IMR-90 (cell line): ENCODE data around the gene TCERG1. TPM values are rescaled to one million over a fixed set of nuclear protein-coding genes. Genes with fewer than 3 reads are reported as not detected.

Experiments
- ATAC-seq: fragments of 200-7000 bp; cut with Tn5 transposase; 2 replicates; pipeline ENCODE4 v1.9.1; 2020; ENCODE audit warnings: low read depth, mild to moderate bottlenecking, moderate library complexity
- BruUV-seq: library from RNA; stranded (reverse); fragments of 400-500 nt; replicated peaks from 2 replicates; lab custom pipeline; 2021; lab: Mats Ljungman, UMichigan
- CTCF ChIA-PET: fragments of 300-600 bp; formaldehyde crosslinking; extraction: SDS; loops from one replicate; lab custom pipeline; 2021; ENCODE audit warnings: antibody characterized with exemption; lab: Yijun Ruan, JAX
- POLR2A ChIA-PET: fragments of 300-600 bp; sonication (Branson Sonifier 250); formaldehyde crosslinking; loops from one replicate; lab custom pipeline; 2022; ENCODE audit warnings: antibody characterized with exemption; ENCODE audit not compliant: unreplicated experiment; lab: Charles Lee
- DNase-seq: peaks from one replicate; pipeline ENCODE4 v3.0.0; 2013
- H2AFZ ChIP-seq: replicated peaks from 2 replicates; pipeline ENCODE3; 2013; ENCODE audit warnings: low read length, mild to moderate bottlenecking; ENCODE audit not compliant: poor library complexity
- H2AK5ac ChIP-seq: 2 replicates; pipeline ENCODE4 v1.6.1; 2013; ENCODE audit warnings: low read depth, low read length, inconsistent platforms
- H2AK9ac ChIP-seq: replicated peaks from 2 replicates; pipeline ENCODE3; 2013; ENCODE audit warnings: mild to moderate bottlenecking, low read depth, low read length, moderate library complexity; ENCODE audit not compliant: poor library complexity
- H2BK120ac ChIP-seq: 2 replicates; pipeline ENCODE4 v1.6.1; 2013; ENCODE audit warnings: low read depth, low read length, inconsistent platforms
- H2BK15ac ChIP-seq: 3 replicates; pipeline ENCODE4 v1.6.1; 2013; ENCODE audit warnings: low read depth, low read length, inconsistent platforms
- H2BK20ac ChIP-seq: 2 replicates; pipeline ENCODE4 v1.6.1; 2013; ENCODE audit warnings: low read depth, mild to moderate bottlenecking, inconsistent platforms, low read length, moderate library complexity
- H2BK5ac ChIP-seq: 2 replicates; pipeline ENCODE4 v1.6.1; 2013; ENCODE audit warnings: mild to moderate bottlenecking, low read depth, low read length, inconsistent platforms; ENCODE audit not compliant: poor library complexity, severe bottlenecking
- H3K14ac ChIP-seq: replicated peaks from 2 replicates; pipeline ENCODE4 v1.6.1; 2013; ENCODE audit warnings: low read depth, low read length, inconsistent platforms
- H3K18ac ChIP-seq: 2 replicates; pipeline ENCODE4 v1.6.1; 2013; ENCODE audit warnings: low read depth, low read length, control low read depth
- H3K23ac ChIP-seq: 2 replicates; pipeline ENCODE4 v1.6.1; 2013; ENCODE audit warnings: low read depth, low read length, inconsistent platforms
- H3K27ac ChIP-seq: 2 replicates; pipeline ENCODE4 v1.5.1; 2013; ENCODE audit warnings: mild to moderate bottlenecking, control low read depth, low read length; ENCODE audit not compliant: insufficient read depth
- H3K27me3 ChIP-seq: 2 replicates; pipeline ENCODE4 v1.6.1; 2013; ENCODE audit warnings: low read length; ENCODE audit not compliant: control insufficient read depth, insufficient read depth
- H3K36me3 ChIP-seq: 2 replicates; pipeline ENCODE4 v1.6.1; 2013; ENCODE audit warnings: low read length, mixed read lengths; ENCODE audit not compliant: control insufficient read depth, insufficient read depth
- H3K4ac ChIP-seq: 2 replicates; pipeline ENCODE4 v1.6.1; 2013; ENCODE audit warnings: low read depth, low read length, inconsistent platforms
- H3K4me1 ChIP-seq: 2 replicates; pipeline ENCODE4 v1.6.1; 2013; ENCODE audit warnings: low read length, mixed read lengths; ENCODE audit not compliant: control insufficient read depth, insufficient read depth
- H3K4me2 ChIP-seq: 2 replicates; pipeline ENCODE4 v1.6.1; 2013; ENCODE audit warnings: low read depth, mild to moderate bottlenecking, control low read depth, low read length, moderate library complexity
- H3K4me3 ChIP-seq: 2 replicates; pipeline ENCODE4 v1.5.1; 2013; ENCODE audit warnings: low read depth, mild to moderate bottlenecking, control low read depth, low read length, moderate library complexity; ENCODE audit not compliant: insufficient read depth
- H3K56ac ChIP-seq: 2 replicates; pipeline ENCODE4 v1.6.1; 2013; ENCODE audit warnings: low read length, inconsistent platforms; ENCODE audit not compliant: insufficient read depth; ENCODE audit errors: extremely low read depth
- H3K79me1 ChIP-seq, 2 experiments: 2 replicates each; pipeline ENCODE4 v1.6.1; 2013; ENCODE audit warnings: low read length in 2 of 2, inconsistent platforms in 1 of 2, low read depth in 1 of 2
- H3K9ac ChIP-seq: 2 replicates; pipeline ENCODE4 v1.6.1; 2013; ENCODE audit warnings: low read depth, low read length, control low read depth
- H3K9me1 ChIP-seq: 2 replicates; pipeline ENCODE4 v1.6.1; 2013; ENCODE audit warnings: low read length, inconsistent platforms; ENCODE audit not compliant: insufficient read depth
- H3K9me3 ChIP-seq: 2 replicates; pipeline ENCODE4 v1.6.1; 2013; ENCODE audit warnings: low read length; ENCODE audit not compliant: control insufficient read depth, insufficient read depth
- H4K20me1 ChIP-seq: 2 replicates; pipeline ENCODE4 v1.6.1; 2013; ENCODE audit warnings: low read length, inconsistent platforms; ENCODE audit not compliant: insufficient read depth
- H4K5ac ChIP-seq: 2 replicates; pipeline ENCODE4 v1.6.1; 2013; ENCODE audit warnings: mild to moderate bottlenecking, low read depth, low read length, control low read depth
- H4K8ac ChIP-seq, 2 experiments: 2 replicates each; pipeline ENCODE4 v1.6.1; 2013; ENCODE audit warnings: low read depth in 2 of 2, low read length in 2 of 2, control low read depth in 1 of 2, inconsistent platforms in 1 of 2
- H4K91ac ChIP-seq: 2 replicates; pipeline ENCODE4 v1.6.1; 2013; ENCODE audit warnings: low read depth, low read length, inconsistent platforms; ENCODE audit not compliant: insufficient read depth
- CHD1 ChIP-seq: IDR thresholded peaks from 2 replicates; pipeline ENCODE4 v1.6.1; 2012; ENCODE audit warnings: low read depth, low read length, improper control_type of control experiment
- MAFK ChIP-seq: IDR thresholded peaks from 2 replicates; pipeline ENCODE4 v1.6.1; 2012; ENCODE audit warnings: low read depth, low read length, improper control_type of control experiment
- MAZ ChIP-seq: IDR thresholded peaks from 2 replicates; pipeline ENCODE4 v1.6.1; 2012; ENCODE audit warnings: low read depth, mild to moderate bottlenecking, low read length, improper control_type of control experiment, moderate library complexity, borderline replicate concordance
- MXI1 ChIP-seq: IDR thresholded peaks from 2 replicates; pipeline ENCODE4 v1.6.1; 2012; ENCODE audit warnings: low read depth, mild to moderate bottlenecking, low read length, moderate library complexity, borderline replicate concordance
- NFE2L2 ChIP-seq: fragments of 150-350 bp; IDR thresholded peaks from 2 replicates; pipeline ENCODE4 v1.6.1; 2016; ENCODE audit warnings: low read depth, mild to moderate bottlenecking, low read length
- RAD21 ChIP-seq: IDR thresholded peaks from 2 replicates; pipeline ENCODE4 v1.6.1; 2012; ENCODE audit warnings: low read length, improper control_type of control experiment
- RCOR1 ChIP-seq: IDR thresholded peaks from 2 replicates; pipeline ENCODE4 v1.6.1; 2012; ENCODE audit warnings: mild to moderate bottlenecking, low read length, improper control_type of control experiment; ENCODE audit not compliant: insufficient replicate concordance
- SMC3 ChIP-seq: fragments of 150-350 bp; IDR thresholded peaks from 2 replicates; pipeline ENCODE4 v1.6.1; 2016; ENCODE audit warnings: low read depth, mild to moderate bottlenecking, antibody characterized with exemption, low read length, moderate library complexity
- WGBS, 2 experiments: methylation state at CpG; one replicate each; pipeline versions ENCODE4 v1.1.5 to v1.1.7; 2013; ENCODE audit warnings: missing lambda C conversion rate in 2 of 2; ENCODE audit not compliant: insufficient read length in 1 of 2; ENCODE audit errors: extremely low coverage in 2 of 2; 5-methylcytosine and 5-hydroxymethylcytosine counted together
- dilution Hi-C: fragments of 300-500 bp; cut with HindIII; formaldehyde crosslinking; loops from one replicate; pipeline ENCODE4 v1.14.3; 2018; ENCODE audit warnings: low sequenced_read_pairs; ENCODE audit not compliant: unreplicated experiment
- in situ Hi-C: fragments of 300-500 bp; cut with MboI; formaldehyde crosslinking; loops from 3 replicates; pipeline ENCODE4 v1.14.3; 2019; ENCODE audit warnings: low sequenced_read_pairs, inconsistent platforms, mixed read lengths
- intact Hi-C: fragments of 100-400 bp; cut with micrococcal nuclease; formaldehyde crosslinking; loops from 2 replicates; pipeline ENCODE4 v1.10.0; 2022
- polyA plus RNA-seq, 3 experiments: library from polyadenylated mRNA; depleted of rRNA; stranded (reverse); fragments of >200 nt; gene quantifications; 2 replicates each; pipeline ENCODE4 v1.2.3, GENCODE V29; 2012; ENCODE audit warnings: low replicate concordance in 1 of 3
- total RNA-seq: library from RNA; depleted of rRNA; stranded (reverse); fragments of >200 nt; gene quantifications from 2 replicates; pipeline ENCODE4 v1.2.3, GENCODE V29; 2012
- TF ChIP-seq, protein P1 (sequence below): fragments of 150-350 bp; IDR thresholded peaks from 2 replicates; pipeline ENCODE4 v1.6.1; 2017; ENCODE audit warnings: mild to moderate bottlenecking, antibody characterized with exemption, low read length, low read depth

Gene TCERG1
- total and polyA plus RNA-seq, 2 of the 4 experiments (the other 2 are of a cell fraction), result 21.9 to 44.7 TPM

DNA sequence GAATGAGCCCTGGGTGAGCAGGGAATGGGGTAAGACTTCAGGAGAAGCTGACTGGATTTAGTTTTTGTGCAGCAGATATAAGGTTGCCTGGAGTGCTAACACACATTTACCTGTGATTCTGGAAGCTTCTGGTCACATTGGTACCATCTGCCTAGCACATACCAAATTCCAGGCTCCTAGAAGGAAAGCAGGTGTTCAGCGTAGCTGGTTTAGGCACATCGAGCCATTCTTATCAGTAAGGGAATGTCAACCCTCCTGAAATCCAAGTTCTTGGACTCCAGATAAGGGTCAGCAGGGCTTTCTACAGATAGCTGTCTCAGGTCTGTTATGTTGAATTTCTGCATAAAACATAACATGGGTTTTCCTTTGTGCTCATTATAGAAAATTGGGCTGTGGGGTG, 10.3 kb downstream of the TCERG1 start:
- no peak overlapping the region for H2BK20ac ChIP-seq
- H3K9ac ChIP-seq, result no peak overlapping the region
- no peaks in the 10 kb centered on the region for H3K4me1 ChIP-seq
- no peak overlapping the region for H4K91ac ChIP-seq
- BruUV-seq, result no TSS peak
- no peak for DNase-seq
- H3K4me2 ChIP-seq, result no peak overlapping the region
- in situ Hi-C loops (loop anchor here (25.0 kb wide), 1 partner anchor 1955 kb away; no protein-coding TSS in a partner anchor), intact Hi-C loops (no loop called here), dilution Hi-C loops (no loop called here)
- no peaks in the 10 kb centered on the region for H3K9me3 ChIP-seq
- H2AK5ac ChIP-seq, result no peak overlapping the region
- no peak overlapping the region for H2BK5ac ChIP-seq
- H3K18ac ChIP-seq, result no peak overlapping the region
- no peak overlapping the region for H3K27ac ChIP-seq
- no peak overlapping the region for H4K5ac ChIP-seq
- WGBS, 2 experiments, result no CpG with 5 or more reads among the region's 2 CpGs
- H3K14ac ChIP-seq, result no peak overlapping the region
- H4K8ac ChIP-seq, result no peak overlapping the region
- no peak overlapping the region for H3K23ac ChIP-seq
- peaks cover 24% of the 10 kb centered on the region for H3K36me3 ChIP-seq
- H3K4me3 ChIP-seq, result no peak overlapping the region
- no peak for ATAC-seq
- CTCF ChIA-PET, result no interaction called here
- H2BK120ac ChIP-seq, result no peak overlapping the region
- H3K79me1 ChIP-seq, result peaks cover 13 to 24% of the 10 kb centered on the region in 2 experiments
- peaks cover 4% of the 10 kb centered on the region; the same call in 1 of the 2 replicates for H3K9me1 ChIP-seq
- POLR2A ChIA-PET, result no interaction called here
- TF ChIP-seq MXI1 (no peak), SMC3 (no peak), MAZ (no peak), RAD21 (no peak), NFE2L2 (no peak), CHD1 (no peak), MAFK (no peak), RCOR1 (no peak)
- TF ChIP-seq, protein P1, sequence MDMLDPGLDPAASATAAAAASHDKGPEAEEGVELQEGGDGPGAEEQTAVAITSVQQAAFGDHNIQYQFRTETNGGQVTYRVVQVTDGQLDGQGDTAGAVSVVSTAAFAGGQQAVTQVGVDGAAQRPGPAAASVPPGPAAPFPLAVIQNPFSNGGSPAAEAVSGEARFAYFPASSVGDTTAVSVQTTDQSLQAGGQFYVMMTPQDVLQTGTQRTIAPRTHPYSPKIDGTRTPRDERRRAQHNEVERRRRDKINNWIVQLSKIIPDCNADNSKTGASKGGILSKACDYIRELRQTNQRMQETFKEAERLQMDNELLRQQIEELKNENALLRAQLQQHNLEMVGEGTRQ, result no peak
- no peak overlapping the region for H3K4ac ChIP-seq
- no peak overlapping the region for H2AK9ac ChIP-seq
- no peaks in the 10 kb centered on the region for H3K27me3 ChIP-seq
- no peak overlapping the region for H3K56ac ChIP-seq
- no peak overlapping the region for H2AFZ ChIP-seq
- H4K20me1 ChIP-seq, result peaks cover 29% of the 10 kb centered on the region
- no peak overlapping the region for H2BK15ac ChIP-seq
